Trophoblast cell (in vitro differentiated cells and primary cell): ENCODE measurements around the gene ZDHHC22.

Source experiments
- DNase-seq, 2 donors: peaks; one replicate each; pipeline ENCODE4 v3.0.0-alpha.2; 2016
- H2AFZ ChIP-seq: 2 replicates; pipeline ENCODE4 v1.6.1; 2013; ENCODE audit warnings: low read length, moderate library complexity, mild to moderate bottlenecking; ENCODE audit not compliant: insufficient read depth, poor library complexity
- H2AK5ac ChIP-seq: 2 replicates; pipeline ENCODE4 v1.6.1; 2013; ENCODE audit warnings: mild to moderate bottlenecking, low read length
- H2BK120ac ChIP-seq: 2 replicates; pipeline ENCODE4 v1.6.1; 2013; ENCODE audit warnings: low read length, mild to moderate bottlenecking, moderate library complexity; ENCODE audit not compliant: insufficient read depth, poor library complexity
- H2BK12ac ChIP-seq: 2 replicates; pipeline ENCODE4 v1.6.1; 2013; ENCODE audit warnings: mild to moderate bottlenecking, low read length, moderate library complexity
- H2BK5ac ChIP-seq: 2 replicates; pipeline ENCODE4 v1.6.1; 2013; ENCODE audit warnings: low read length, low read depth, moderate library complexity, mild to moderate bottlenecking; ENCODE audit not compliant: poor library complexity
- H3K14ac ChIP-seq: 2 replicates; pipeline ENCODE4 v1.6.1; 2013; ENCODE audit warnings: mild to moderate bottlenecking, low read length
- H3K18ac ChIP-seq: 2 replicates; pipeline ENCODE4 v1.6.1; 2013; ENCODE audit warnings: mild to moderate bottlenecking, low read length
- H3K23ac ChIP-seq: 2 replicates; pipeline ENCODE4 v1.6.1; 2013; ENCODE audit warnings: low read length
- H3K27ac ChIP-seq: 2 replicates; pipeline ENCODE4 v1.5.1; 2013; ENCODE audit warnings: low read depth, mild to moderate bottlenecking, inconsistent platforms, low read length, moderate library complexity
- H3K27me3 ChIP-seq: 2 replicates; pipeline ENCODE4 v1.6.1; 2013; ENCODE audit warnings: inconsistent platforms, mild to moderate bottlenecking, low read length, moderate library complexity; ENCODE audit not compliant: insufficient read depth
- H3K36me3 ChIP-seq, 2 experiments: 1 replicate in 1 of 2; 2 replicates in 1 of 2; pipeline ENCODE4 v1.6.1; 2013; ENCODE audit warnings: low read length in 2 of 2, mild to moderate bottlenecking in 2 of 2, moderate library complexity in 1 of 2; ENCODE audit not compliant: insufficient read depth in 2 of 2, control insufficient read depth in 1 of 2
- H3K4ac ChIP-seq: 2 replicates; pipeline ENCODE4 v1.6.1; 2013; ENCODE audit warnings: low read depth, mild to moderate bottlenecking, low read length, moderate library complexity
- H3K4me1 ChIP-seq, 2 experiments: 1 replicate in 1 of 2; 2 replicates in 1 of 2; pipeline ENCODE4 v1.6.1; 2013; ENCODE audit warnings: low read length in 2 of 2, mild to moderate bottlenecking in 2 of 2, moderate library complexity in 1 of 2; ENCODE audit not compliant: insufficient read depth in 2 of 2, control insufficient read depth in 1 of 2
- H3K4me2 ChIP-seq: 2 replicates; pipeline ENCODE4 v1.6.1; 2013; ENCODE audit warnings: inconsistent platforms, mild to moderate bottlenecking, low read length, moderate library complexity
- H3K4me3 ChIP-seq: 2 replicates; pipeline ENCODE4 v1.5.1; 2013; ENCODE audit warnings: mild to moderate bottlenecking, low read depth, low read length, inconsistent platforms
- H3K79me1 ChIP-seq: one replicate; pipeline ENCODE4 v1.6.1; 2013; ENCODE audit warnings: low read length
- H3K79me2 ChIP-seq: 2 replicates; pipeline ENCODE4 v1.6.1; 2013; ENCODE audit warnings: low read length, mild to moderate bottlenecking; ENCODE audit not compliant: control insufficient read depth, insufficient read depth, poor library complexity
- H3K9ac ChIP-seq: 2 replicates; pipeline ENCODE4 v1.6.1; 2013; ENCODE audit warnings: mild to moderate bottlenecking, low read length
- H3K9me3 ChIP-seq: 2 replicates; pipeline ENCODE4 v1.6.1; 2013; ENCODE audit warnings: low read depth, mild to moderate bottlenecking, control low read depth, inconsistent platforms, low read length; ENCODE audit not compliant: insufficient read depth
- H4K12ac ChIP-seq: 2 replicates; pipeline ENCODE4 v1.6.1; 2013; ENCODE audit warnings: low read depth, mild to moderate bottlenecking, low read length, moderate library complexity
- H4K8ac ChIP-seq: 2 replicates; pipeline ENCODE4 v1.6.1; 2013; ENCODE audit warnings: low read depth, mild to moderate bottlenecking, low read length, moderate library complexity
- H4K91ac ChIP-seq: one replicate; pipeline ENCODE4 v1.6.1; 2013; ENCODE audit warnings: low read depth, mild to moderate bottlenecking, low read length, moderate library complexity
- WGBS: extraction: QIAGEN DNeasy Blood & Tissue Kit; methylation state at CpG from one replicate; pipeline ENCODE4 v1.1.7; 2013; ENCODE audit warnings: missing lambda C conversion rate; ENCODE audit not compliant: insufficient read length, insufficient coverage; ENCODE audit errors: extremely low coverage; 5-methylcytosine and 5-hydroxymethylcytosine counted together

ZDHHC22 gene

GRCh38 chr14:77088645-77089044 is 52.9 kb downstream of the ZDHHC22 start:
- Histone ChIP-seq H2BK5ac (peak overlapping the region; percentile 73), H2BK12ac (peak overlapping the region; percentile 92), H3K79me2 (peaks cover 2% of the 10 kb centered on the region), H2AFZ (peak overlapping the region; percentile 44), H3K9ac (no peak overlapping the region), H3K4me1 (peaks cover 23 to 30% of the 10 kb centered on the region in 2 experiments), H3K4me2 (peak overlapping the region; percentile 52), H3K79me1 (peaks cover 28% of the 10 kb centered on the region), H4K12ac (no peak overlapping the region), H2BK120ac (peak overlapping the region; percentile 95), H3K9me3 (no peaks in the 10 kb centered on the region), H3K27me3 (no peaks in the 10 kb centered on the region), H3K14ac (peak overlapping the region; percentile 63), H4K91ac (peak overlapping the region; percentile 88), H3K4me3 (no peak overlapping the region), H3K36me3 (peaks cover 0 to 1% of the 10 kb centered on the region in 2 experiments), H4K8ac (peak overlapping the region; percentile 89), H3K23ac (no peak overlapping the region), H3K4ac (peak overlapping the region; percentile 65), H2AK5ac (peak overlapping the region; percentile 92), H3K27ac (peak overlapping the region; percentile 92), H3K18ac (peak overlapping the region; percentile 86)
- WGBS, result no CpG with 5 or more reads among the region's 2 CpGs
- DNase-seq, result no peak

GRCh38 chr14:77088219-77088618 is 53.4 kb downstream of the ZDHHC22 start:
- H4K8ac ChIP-seq, result peak overlapping the region; percentile 8
- peak overlapping the region; percentile 49 for H3K14ac ChIP-seq
- no peak overlapping the region for H3K9ac ChIP-seq
- peak overlapping the region; percentile 75 for H4K91ac ChIP-seq
- peak overlapping the region; percentile 94 for H3K27ac ChIP-seq
- H3K4me2 ChIP-seq, result peak overlapping the region; percentile 52
- no peaks in the 10 kb centered on the region for H3K9me3 ChIP-seq
- peak overlapping the region; percentile 41 for H3K4ac ChIP-seq
- H2BK120ac ChIP-seq, result peak overlapping the region; percentile 48
- H3K4me1 ChIP-seq, result peaks cover 23 to 30% of the 10 kb centered on the region in 2 experiments
- H3K36me3 ChIP-seq, result peaks cover 0 to 1% of the 10 kb centered on the region in 2 experiments
- no peak overlapping the region for H2AK5ac ChIP-seq
- no CpG with 5 or more reads among the region's 5 CpGs for WGBS
- H2BK5ac ChIP-seq, result peak overlapping the region; percentile 66
- H3K18ac ChIP-seq, result no peak overlapping the region
- no peak overlapping the region for H2AFZ ChIP-seq
- peaks cover 28% of the 10 kb centered on the region for H3K79me1 ChIP-seq
- H3K27me3 ChIP-seq, result no peaks in the 10 kb centered on the region
- no peak overlapping the region for H4K12ac ChIP-seq
- H3K4me3 ChIP-seq, result no peak overlapping the region
- no peak overlapping the region for H3K23ac ChIP-seq
- peaks cover 2% of the 10 kb centered on the region for H3K79me2 ChIP-seq
- H2BK12ac ChIP-seq, result no peak overlapping the region
- peak; percentile 99 to 100 for DNase-seq

DNA sequence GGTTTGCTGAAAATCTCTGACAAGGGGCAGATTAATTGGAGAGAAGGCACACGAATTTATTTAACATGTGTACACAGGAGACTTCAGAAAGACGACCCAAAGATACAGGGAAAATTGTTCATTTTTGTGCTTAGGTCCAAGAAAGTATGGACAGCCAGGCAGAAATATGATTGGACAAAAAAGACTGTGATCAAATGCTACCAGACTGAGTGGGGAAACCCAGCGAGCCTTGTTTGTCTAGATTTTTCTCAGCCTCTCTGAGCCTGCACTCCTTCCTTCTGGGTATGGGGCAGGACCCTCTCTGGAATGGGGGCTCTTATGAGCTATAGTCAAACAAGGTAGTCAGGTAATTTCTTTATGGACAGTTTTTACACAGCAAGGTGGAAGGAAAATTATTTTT is 54.0 kb downstream of the ZDHHC22 start:
- Histone ChIP-seq H3K27me3 (no peaks in the 10 kb centered on the region), H4K8ac (peak overlapping the region; percentile 8), H4K12ac (no peak overlapping the region), H3K27ac (peak overlapping the region; percentile 94), H3K36me3 (peaks cover 0 to 1% of the 10 kb centered on the region in 2 experiments), H3K14ac (peak overlapping the region; percentile 49), H3K79me2 (peaks cover 2% of the 10 kb centered on the region), H2BK12ac (peak overlapping the region; percentile 45), H2BK5ac (peak overlapping the region; percentile 66), H2BK120ac (peak overlapping the region; percentile 48), H3K18ac (no peak overlapping the region), H2AK5ac (no peak overlapping the region), H3K4me3 (no peak overlapping the region), H3K79me1 (peaks cover 28% of the 10 kb centered on the region), H3K9me3 (no peaks in the 10 kb centered on the region), H2AFZ (no peak overlapping the region), H4K91ac (peak overlapping the region; percentile 75), H3K4ac (no peak overlapping the region), H3K4me1 (peaks cover 23 to 30% of the 10 kb centered on the region in 2 experiments), H3K23ac (no peak overlapping the region), H3K9ac (no peak overlapping the region), H3K4me2 (peak overlapping the region; percentile 46)
- WGBS, result no CpG with 5 or more reads among the region's 3 CpGs
- peak; percentile 58 to 76 for DNase-seq

GRCh38 chr14:77086951-77087350 is 54.6 kb downstream of the ZDHHC22 start:
- peak; percentile 55 to 85 for DNase-seq
- no peak overlapping the region for H3K4ac ChIP-seq
- no peaks in the 10 kb centered on the region for H3K27me3 ChIP-seq
- peak overlapping the region; percentile 80 for H3K14ac ChIP-seq
- H4K91ac ChIP-seq, result peak overlapping the region; percentile 78
- WGBS, result no CpG with 5 or more reads among the region's 6 CpGs
- no peak overlapping the region for H4K12ac ChIP-seq
- peak overlapping the region; percentile 94 for H3K27ac ChIP-seq
- peak overlapping the region; percentile 88 for H2BK120ac ChIP-seq
- peaks cover 23 to 30% of the 10 kb centered on the region in 2 experiments for H3K4me1 ChIP-seq
- peaks cover 0 to 1% of the 10 kb centered on the region in 2 experiments for H3K36me3 ChIP-seq
- H3K9me3 ChIP-seq, result no peaks in the 10 kb centered on the region
- peak overlapping the region; percentile 76 for H2BK5ac ChIP-seq
- no peak overlapping the region for H3K9ac ChIP-seq
- peaks cover 28% of the 10 kb centered on the region for H3K79me1 ChIP-seq
- H3K4me3 ChIP-seq, result no peak overlapping the region
- no peak overlapping the region for H3K18ac ChIP-seq
- H4K8ac ChIP-seq, result peak overlapping the region; percentile 75
- H3K23ac ChIP-seq, result no peak overlapping the region
- no peak overlapping the region for H2AFZ ChIP-seq
- H2BK12ac ChIP-seq, result peak overlapping the region; percentile 92
- no peak overlapping the region for H3K4me2 ChIP-seq
- H2AK5ac ChIP-seq, result peak overlapping the region; percentile 57
- peaks cover 2% of the 10 kb centered on the region for H3K79me2 ChIP-seq
